Mucosa of descending colon (tissue), 3 donors: ENCODE data around the gene ERV3-1. TPM values are rescaled to one million over a fixed set of nuclear protein-coding genes. Genes with fewer than 3 reads are reported as not detected.

Experiments
- ATAC-seq: fragments of 200-7000 bp; cut with Tn5 transposase; one replicate; pipeline ENCODE4 v1.9.1; 2020; ENCODE audit warnings: mild to moderate bottlenecking, moderate library complexity
- DNase-seq, 3 donors: peaks; one replicate each; pipeline ENCODE4 v3.0.0-alpha.2; 2020
- H3K36me3 ChIP-seq: fragments of 200-600 bp; one replicate; pipeline ENCODE4 v1.8.0; 2021; ENCODE audit warnings: low read depth, mild to moderate bottlenecking
- H3K4me1 ChIP-seq: fragments of 200-600 bp; one replicate; pipeline ENCODE4 v1.8.0; 2021; ENCODE audit warnings: low read depth, mild to moderate bottlenecking
- H3K4me3 ChIP-seq: fragments of 200-600 bp; one replicate; pipeline ENCODE4 v1.8.0; 2021; ENCODE audit warnings: mild to moderate bottlenecking
- H3K9me3 ChIP-seq: fragments of 200-600 bp; one replicate; pipeline ENCODE4 v1.8.0; 2021; ENCODE audit warnings: mild to moderate bottlenecking
- CTCF ChIP-seq: fragments of 200-600 bp; IDR thresholded peaks from one replicate; pipeline ENCODE4 v1.8.0; 2022; ENCODE audit warnings: antibody characterized with exemption, mild to moderate bottlenecking
- intact Hi-C, 2 donors: fragments of 100-400 bp; cut with DNase I in 1 of 2; cut with micrococcal nuclease in 1 of 2; formaldehyde crosslinking; loops; one replicate each; pipeline versions ENCODE4 v1.11.0 to v1.11.1; 2022; cut with DNase I, micrococcal nuclease
- total RNA-seq, 3 donors: library from RNA; stranded (reverse); fragmentation: NEBNext Ultra II Directional in 2 of 3; extraction: Animal tissue kit (Norgen Biotek cat#: 25700) in 2 of 3; gene quantifications; one replicate each; pipeline versions ENCODE4 v1.2.1 to v1.2.4, GENCODE V29; 2021 to 2023
- donor health status: DM: no; HTN: no; CAD: no; lungs with moderate emphysema.
- donor health status: DM: no; HTN: no; CAD: no.
- donor health status: DM: no; HTN: yes; CAD: no.

ERV3-1 gene
- total RNA-seq, 3 donors from 2014 or later: 6.8 to 13.5 (median 9.0) TPM

- no peak for DNase-seq
- Histone ChIP-seq H3K9me3 (peaks cover 10% of the 10 kb centered on the region), H3K4me3 (no peak overlapping the region), H3K4me1 (peaks cover 13% of the 10 kb centered on the region), H3K36me3 (no peaks in the 10 kb centered on the region)
- no peak for ATAC-seq
- intact Hi-C loops: no loop called here
- no peak for TF ChIP-seq CTCF
Measured at GRCh38 chr7:65004575-65004974, 1.9 kb downstream of the ERV3-1 start.

GRCh38 chr7:65002972-65003585, 3.4 kb downstream of the ERV3-1 start:
- peaks cover 20% of the 10 kb centered on the region for H3K9me3 ChIP-seq
- TF ChIP-seq CTCF: no peak
- no peaks in the 10 kb centered on the region for H3K36me3 ChIP-seq
- no peak overlapping the region for H3K4me3 ChIP-seq
- intact Hi-C loops: no loop called here
- DNase-seq (no peak), ATAC-seq (no peak)
- H3K4me1 ChIP-seq: peaks cover 13% of the 10 kb centered on the region

- Histone ChIP-seq H3K4me3 (no peak overlapping the region), H3K9me3 (peaks cover 31% of the 10 kb centered on the region), H3K36me3 (no peaks in the 10 kb centered on the region), H3K4me1 (peaks cover 13% of the 10 kb centered on the region)
- TF ChIP-seq CTCF: no peak
- ATAC-seq (no peak), DNase-seq (no peak)
- intact Hi-C loops: no loop called here
Measured at GRCh38 chr7:65001291-65001814, 5.1 kb downstream of the ERV3-1 start.

- no peak for TF ChIP-seq CTCF
- DNase-seq (no peak), ATAC-seq (no peak)
- Histone ChIP-seq H3K36me3 (no peaks in the 10 kb centered on the region), H3K4me3 (no peak overlapping the region), H3K9me3 (peaks cover 50% of the 10 kb centered on the region), H3K4me1 (no peaks in the 10 kb centered on the region)
- intact Hi-C loops: no loop called here
Measured at GRCh38 chr7:64999165-65000004, 7.1 kb downstream of the ERV3-1 start.

GRCh38 chr7:64998865-64999164, 7.7 kb downstream of the ERV3-1 start:
- intact Hi-C loops: no loop called here
- no peak for DNase-seq
- H3K36me3 ChIP-seq: no peaks in the 10 kb centered on the region
- H3K9me3 ChIP-seq: peaks cover 55% of the 10 kb centered on the region
- no peaks in the 10 kb centered on the region for H3K4me1 ChIP-seq
- H3K4me3 ChIP-seq: no peak overlapping the region
- no peak for ATAC-seq
- no peak for TF ChIP-seq CTCF
